H54 (cell line): ENCODE measurements around the gene SAP30BP.

Experiments
- DNase-seq: peaks from one replicate; pipeline ENCODE4 v3.0.0; 2011; ENCODE audit warnings: low spot score, mixed read lengths; ENCODE audit not compliant: insufficient read length
- FAIRE-seq: peaks from 3 replicates; lab custom pipeline; 2011; peaks lifted over from hg19 to GRCh38; lab: Jason Lieb, UNC
- POLR2A ChIP-seq: IDR thresholded peaks from 2 replicates; pipeline ENCODE4 v1.6.1; 2011; ENCODE audit warnings: low read depth, mild to moderate bottlenecking, low read length

SAP30BP gene

DNA sequence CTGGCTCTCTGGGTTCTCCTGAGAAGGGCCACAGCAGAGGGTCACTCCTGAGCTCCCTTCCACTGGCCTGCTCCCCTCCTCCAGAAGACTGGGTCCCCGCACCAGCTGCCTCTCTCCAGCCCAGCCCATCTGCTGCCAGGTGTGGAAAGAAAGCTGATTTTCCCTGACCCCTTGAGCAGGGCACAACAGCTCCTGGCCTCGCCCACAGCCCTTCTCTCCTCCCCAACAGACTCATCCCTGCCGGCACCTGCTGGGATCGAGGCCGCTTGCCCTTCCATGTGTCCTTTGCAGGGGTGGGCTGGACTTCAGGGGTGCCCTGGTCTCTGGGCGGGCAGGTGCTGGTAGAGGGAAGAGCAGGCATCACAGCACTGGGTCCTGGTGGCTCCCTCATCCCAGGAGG, 38.7 kb upstream of the SAP30BP start:
- no peak for DNase-seq
- no peak for TF ChIP-seq POLR2A
- FAIRE-seq: no peak

DNA sequence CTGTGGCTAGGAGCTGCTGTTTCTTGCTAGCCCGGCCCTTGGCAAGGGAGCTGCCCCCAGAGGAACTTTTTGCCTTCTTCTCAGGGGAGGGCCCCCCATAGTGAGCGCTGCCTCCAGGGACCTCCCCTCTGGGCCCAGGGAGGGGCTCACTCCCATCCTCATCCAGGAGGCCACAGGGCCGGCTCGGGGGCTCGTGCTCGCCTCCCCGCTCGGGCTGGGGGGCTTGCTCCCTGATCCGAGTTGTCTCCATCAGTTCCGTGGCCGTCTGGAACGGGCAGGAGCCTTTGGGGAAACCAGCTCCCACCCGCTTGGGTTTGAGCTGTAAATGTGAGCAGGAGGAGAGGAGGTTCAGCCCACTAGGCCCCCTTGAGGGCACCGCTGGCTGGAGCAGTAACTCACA, 38.0 kb upstream of the SAP30BP start:
- FAIRE-seq: no peak
- TF ChIP-seq POLR2A: no peak

DNA sequence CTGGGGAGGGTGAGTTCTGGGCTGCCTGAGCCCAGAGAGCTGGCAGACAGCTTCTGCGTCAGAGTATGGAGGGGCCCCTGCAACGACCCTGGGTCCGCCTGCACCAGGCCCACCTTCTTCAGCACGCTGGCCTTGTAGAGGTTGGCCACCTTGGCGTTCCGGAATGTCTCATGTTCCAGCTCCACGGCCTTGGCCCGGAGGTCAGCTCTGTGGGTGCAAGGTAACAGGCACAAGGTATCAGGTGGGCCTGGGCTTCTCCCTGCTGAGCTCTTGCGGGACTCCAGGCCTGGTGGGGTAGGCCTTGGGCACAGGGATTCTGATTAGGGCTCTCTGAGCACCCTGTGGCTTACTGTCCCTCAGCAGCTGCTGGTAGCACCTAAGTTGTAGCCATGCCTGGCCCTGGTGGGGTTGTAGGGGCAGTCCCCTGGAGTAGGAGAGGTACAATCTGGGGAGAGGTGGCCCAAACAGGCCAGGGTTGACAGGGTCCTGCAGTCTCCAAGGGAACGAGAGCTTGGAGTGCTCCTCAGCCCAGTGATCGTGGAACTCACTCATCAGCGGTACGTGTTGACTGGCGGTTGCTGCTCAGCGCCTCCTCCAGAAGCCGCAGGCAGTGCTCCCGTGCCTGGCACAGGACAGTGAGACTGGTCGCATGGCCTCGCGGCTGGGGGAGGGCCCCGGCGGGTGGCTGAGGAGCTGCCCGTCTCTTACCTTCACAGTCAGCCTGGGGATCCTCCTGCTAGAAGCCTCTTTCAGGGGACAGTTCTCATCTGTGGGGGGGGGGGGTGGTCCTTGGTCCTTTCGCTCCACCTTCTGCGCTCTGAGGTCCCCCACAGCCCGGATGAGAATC, 36.8 kb upstream of the SAP30BP start:
- TF ChIP-seq POLR2A: no peak
- FAIRE-seq (no peak), DNase-seq (no peak)

More for the DNA sequence above, 38.0 kb upstream of the SAP30BP start:
- no peak for DNase-seq

DNA sequence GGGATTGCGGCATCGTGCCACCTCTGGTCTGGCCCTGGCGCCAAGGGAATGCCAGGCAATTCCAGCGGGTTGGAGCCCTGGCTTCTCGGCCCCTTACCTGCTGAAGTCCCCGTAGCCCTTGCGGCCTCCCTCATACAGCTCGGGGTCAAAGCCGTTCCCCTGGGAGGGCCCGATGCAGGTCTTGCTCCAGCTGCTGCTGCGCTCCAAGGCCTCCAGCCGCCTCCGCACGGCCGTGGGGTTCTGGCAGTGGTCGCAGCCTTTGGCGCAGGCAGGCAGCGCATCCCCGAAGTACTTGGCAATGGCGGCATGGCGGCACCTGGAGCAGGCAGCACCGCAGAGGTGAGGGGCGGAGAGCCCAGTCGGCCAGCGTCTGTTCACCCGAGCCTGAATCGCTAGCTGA, 35.8 kb upstream of the SAP30BP start:
- DNase-seq: no peak
- TF ChIP-seq POLR2A: no peak
- no peak for FAIRE-seq

DNA sequence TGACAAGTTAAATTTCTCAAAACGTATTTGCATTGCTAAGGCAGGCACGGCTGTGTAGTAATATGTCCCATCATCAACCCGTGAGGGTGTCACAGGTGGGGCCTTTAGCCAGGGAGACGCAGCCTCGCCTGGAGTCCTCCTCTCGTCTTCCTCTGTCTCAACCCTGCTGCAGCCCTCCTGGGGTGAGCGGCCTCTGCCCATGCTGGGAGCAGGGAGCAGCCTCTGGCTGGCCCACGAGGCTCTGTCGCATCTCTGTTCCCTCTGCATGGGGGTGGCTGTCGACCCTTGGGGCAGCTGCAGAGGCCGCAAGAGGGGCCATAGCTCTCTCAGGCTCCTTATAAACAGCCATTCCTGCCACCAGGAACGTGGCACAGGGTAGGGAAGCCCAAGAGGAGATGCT, 34.7 kb upstream of the SAP30BP start:
- FAIRE-seq: no peak
- TF ChIP-seq POLR2A: no peak
- DNase-seq: no peak

DNA sequence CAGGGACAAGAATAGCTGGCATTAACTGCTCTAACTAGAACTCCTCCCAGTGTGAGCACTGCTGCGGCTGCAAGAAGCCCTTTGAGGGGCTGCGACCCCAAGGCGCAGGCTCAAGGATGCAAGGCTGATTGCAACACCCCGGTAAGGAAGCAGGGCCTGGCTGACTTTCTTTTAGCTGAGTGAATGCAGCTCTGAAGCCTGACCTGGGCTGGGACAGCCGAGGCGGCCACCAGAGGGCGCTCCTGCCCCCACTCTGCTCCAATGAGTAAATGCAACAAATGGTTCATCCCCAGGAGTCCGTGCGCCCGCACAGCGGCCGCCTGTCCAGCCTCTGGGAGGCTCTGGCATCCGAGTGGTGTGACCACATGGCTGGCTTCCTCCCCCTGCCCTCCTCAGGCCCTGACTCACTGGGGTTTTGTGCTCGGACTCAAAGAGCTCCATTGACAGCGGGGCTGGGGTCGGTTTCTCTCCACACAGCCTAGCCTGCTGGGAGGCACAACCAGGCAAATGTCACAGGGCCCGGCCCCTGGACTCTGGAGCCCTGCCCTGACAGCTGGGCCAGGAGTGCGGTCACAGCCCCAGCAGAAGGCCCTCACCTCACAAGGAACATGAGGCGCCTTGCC, 34.2 kb upstream of the SAP30BP start, which contains the start of gene SMIM5:
TSS of gene SMIM5 (plus strand) at position 572 of the 623 bp plus-strand sequence. CDS start 6,768 bp downstream, outside the sequence.
- no peak for FAIRE-seq
- no peak for TF ChIP-seq POLR2A
- peak; percentile 98 for DNase-seq

DNA sequence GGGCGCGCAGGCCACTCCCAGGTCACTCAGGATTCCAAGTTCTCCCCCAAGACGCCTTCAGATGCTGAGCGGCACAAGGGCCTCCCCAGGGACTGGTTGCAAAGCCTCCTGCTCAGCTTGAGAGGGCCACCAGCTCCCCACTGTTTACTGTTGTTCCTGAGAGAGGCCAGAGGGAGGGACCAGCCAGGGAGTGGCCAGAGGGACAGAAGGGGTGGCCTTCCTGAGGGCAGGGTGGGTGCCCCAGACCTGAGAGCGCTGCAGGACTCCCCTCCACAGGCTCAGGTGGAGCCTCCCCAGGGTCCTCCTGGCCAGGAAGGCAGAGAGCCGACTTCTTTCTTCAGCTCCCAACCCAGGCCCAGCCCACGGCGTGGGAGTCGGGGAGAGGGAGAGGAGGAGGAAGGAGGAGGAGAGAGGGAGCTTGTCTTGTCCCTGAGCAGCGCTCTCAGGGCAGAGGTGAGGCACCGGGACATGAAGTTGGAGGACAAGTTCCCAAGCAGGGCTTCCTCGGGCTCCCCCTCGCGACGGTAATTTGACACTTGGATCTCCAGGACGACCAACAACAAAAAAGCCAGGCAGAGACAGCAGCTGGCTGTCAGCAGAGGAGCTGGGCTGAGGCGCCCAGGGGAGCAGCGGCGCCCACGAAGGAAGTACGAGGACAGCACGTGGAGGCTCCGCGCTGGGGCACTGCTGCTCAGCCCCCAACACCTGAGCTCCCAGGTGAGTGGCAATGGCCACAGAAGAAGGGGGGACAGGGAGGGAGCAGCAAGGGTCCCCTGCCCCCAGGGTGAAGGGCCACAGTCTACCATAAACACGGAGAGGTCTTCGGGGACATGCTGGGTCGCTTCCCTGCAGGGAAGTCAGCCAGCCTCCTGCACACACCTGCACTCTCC, 33.4 kb upstream of the SAP30BP start:
- DNase-seq (peak; percentile 98), FAIRE-seq (peak; percentile 55)
- TF ChIP-seq POLR2A: no peak

DNA sequence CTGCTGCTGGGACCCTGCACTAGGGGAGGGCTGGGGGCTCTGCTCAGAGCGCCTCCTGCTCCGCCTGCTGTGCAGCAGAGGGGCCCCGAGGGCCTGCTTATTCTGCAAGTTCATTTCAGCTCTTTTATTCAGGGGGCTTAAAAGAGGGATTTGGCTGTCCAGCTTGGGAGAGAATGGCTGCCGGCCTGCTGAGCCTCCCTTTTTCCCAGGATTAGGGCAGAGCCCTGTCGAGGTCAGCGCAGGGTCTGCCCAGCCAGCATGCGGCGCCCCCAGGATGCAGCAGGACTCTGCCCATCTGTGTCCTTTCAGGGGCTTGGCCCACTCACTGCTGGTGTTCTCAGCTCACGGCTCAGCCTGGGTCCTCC, 32.8 kb upstream of the SAP30BP start:
- TF ChIP-seq POLR2A: no peak
- no peak for FAIRE-seq
- DNase-seq: no peak

DNA sequence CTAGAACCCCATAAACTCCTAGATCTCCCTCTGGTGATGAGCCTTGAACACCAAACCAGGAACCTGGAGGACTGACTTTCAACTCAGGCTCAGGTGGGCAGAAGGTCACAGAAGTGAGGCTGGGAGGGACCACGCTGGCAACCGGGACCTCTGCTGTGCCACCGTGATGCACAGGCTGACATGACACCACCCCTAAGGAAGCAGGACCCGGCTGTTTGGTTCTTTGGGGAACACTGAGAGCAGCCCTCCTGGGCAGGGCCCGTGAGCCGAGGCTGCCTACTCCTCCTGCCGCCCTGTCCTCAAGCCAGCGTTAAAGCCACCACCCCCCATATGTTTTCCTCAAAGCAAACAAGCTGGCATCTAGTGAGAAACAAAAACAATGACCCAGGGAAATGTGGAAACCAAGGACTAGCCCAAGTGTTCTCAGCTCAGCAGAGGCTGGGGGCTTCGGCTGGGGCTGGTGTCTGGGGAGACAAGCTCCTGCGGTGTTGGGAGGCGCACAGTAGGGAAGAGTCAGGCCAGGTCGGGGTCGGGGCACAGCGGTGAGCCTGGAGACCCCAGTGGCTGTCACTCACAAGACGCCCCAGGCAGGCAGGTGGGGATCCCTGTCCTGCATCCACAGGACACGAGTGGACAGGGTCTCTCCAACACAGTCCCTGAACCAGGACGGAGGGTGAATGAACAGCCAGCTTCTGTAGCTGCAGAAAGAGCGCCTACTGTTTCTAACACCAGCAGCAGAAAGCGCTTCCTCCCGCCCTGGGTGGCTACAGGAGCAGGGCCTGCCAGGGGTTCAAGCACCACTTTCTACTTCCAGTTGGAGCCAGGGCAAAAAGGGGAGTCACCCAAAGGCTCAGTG, 32.2 kb upstream of the SAP30BP start:
- DNase-seq (no peak), FAIRE-seq (no peak)
- no peak for TF ChIP-seq POLR2A

DNA sequence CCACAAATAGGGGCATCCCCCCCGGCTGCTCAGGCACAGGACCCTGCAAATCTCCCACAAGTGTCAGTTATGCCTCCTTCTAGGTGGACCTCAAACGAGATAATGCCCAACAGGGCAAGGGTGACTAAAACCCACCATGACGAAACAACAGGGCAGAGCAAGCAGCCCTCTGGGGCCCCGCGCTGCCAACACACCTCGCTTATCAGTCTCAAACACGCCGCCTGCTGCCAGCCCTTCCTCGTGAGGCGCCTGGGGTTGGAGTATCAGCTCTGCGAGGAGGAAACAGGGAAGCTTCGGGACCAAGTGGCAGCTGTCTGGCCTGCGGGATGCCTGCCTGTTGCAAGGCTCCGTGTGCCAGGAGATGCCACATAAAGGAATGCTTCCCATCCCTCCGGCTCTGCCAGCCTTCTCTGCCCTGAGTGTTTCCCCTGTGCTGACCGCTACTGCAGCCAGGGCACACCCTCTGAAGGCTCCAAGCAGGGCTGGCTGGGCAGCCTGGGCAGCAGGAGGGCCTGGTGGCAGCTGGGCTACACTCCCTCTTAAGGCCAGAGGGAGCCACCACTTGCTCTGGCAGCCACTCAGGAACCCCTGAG, 31.4 kb upstream of the SAP30BP start:
- FAIRE-seq: no peak
- no peak for TF ChIP-seq POLR2A
- no peak for DNase-seq

DNA sequence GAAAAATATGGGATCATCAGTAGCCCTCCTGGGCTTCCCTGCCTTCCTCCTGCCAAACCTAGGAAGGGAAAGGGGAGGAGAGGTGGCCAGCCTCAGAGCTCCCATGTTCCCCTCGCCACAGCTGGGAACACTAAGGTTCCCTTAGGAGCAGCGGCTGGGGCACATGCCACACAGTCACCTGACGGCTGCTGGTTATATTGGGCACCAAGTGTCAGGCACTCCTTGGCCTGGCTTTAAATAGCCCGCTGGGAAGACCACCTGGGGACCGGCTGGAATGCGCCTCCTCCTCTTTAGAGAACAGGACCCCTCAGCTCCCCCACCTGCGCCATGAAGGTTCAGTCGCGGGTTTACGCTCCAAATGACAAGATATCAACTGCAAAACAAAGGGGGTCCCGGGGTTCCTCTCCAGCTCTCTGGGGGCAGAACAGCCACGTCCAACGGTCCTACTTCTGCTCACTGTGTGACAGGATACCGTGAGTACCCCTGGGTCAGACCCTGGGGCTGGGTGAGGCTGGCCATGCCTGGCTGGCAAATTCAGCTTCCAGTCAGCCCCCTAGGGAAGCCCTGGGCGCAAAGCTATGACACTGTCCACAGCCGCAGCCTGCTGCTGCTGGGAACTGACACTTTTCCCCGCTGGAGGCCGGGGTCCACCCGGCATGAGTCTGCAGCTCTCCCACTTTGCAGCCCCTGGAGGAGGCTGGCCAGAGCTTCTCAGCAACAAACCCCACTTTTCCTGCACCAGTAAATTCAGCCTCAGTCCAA, 30.6 kb upstream of the SAP30BP start:
- TF ChIP-seq POLR2A: no peak
- FAIRE-seq: no peak
- no peak for DNase-seq

DNA sequence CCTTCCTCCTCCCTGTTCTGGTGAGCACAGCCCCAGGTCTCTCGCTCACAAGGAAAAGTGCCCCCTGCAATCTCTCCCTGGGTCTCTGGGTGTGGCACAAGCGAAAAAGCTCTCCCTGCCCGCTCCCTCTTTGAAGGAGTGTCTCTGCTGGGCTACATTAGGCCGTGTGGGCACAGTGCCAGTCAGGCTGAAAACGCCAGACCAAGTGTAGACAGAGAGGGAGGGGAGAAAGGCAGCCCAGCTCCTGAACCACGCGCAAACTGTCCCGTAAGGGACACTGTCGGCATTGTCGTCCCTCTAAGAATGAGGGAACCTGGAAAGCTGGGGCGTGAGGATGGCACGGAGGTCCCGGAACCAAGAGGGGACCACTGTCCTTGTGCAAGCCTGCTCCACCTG, 30.0 kb upstream of the SAP30BP start:
- DNase-seq (no peak), FAIRE-seq (no peak)
- TF ChIP-seq POLR2A: no peak
